OCI-M1 (cell line): ENCODE results near the gene TMEM207.
"Not testable (repeated sequence)": the region's sequence is repeated elsewhere in the genome, so short reads cannot be mapped to it uniquely, and the experiment has no call there.

ENCODE experiments used
- DNase-seq: peaks from one replicate; lab custom pipeline; 2025; lab: John Stamatoyannopoulos, UW

The TMEM207 gene

GRCh38 chr3:190449801-190450200, at the start of gene TMEM207:
TSS of gene TMEM207 (minus strand) at chr3:190449901. CDS start at chr3:190449809, 92 bp downstream.
- no peak for DNase-seq

- DNase-seq = no peak
Observed at GRCh38 chr3:190499122-190499521, 49.4 kb upstream of the TMEM207 start.

GRCh38 chr3:190498293-190498692, 48.6 kb upstream of the TMEM207 start:
- DNase-seq = no peak

- no peak for DNase-seq
Observed at GRCh38 chr3:190497811-190498210, 48.1 kb upstream of the TMEM207 start.

- no peak for DNase-seq
Observed at GRCh38 chr3:190496859-190497258, 47.2 kb upstream of the TMEM207 start.

- DNase-seq = no peak
Observed at GRCh38 chr3:190495796-190496195, 46.1 kb upstream of the TMEM207 start.

- DNase-seq = no peak
Observed at GRCh38 chr3:190495354-190495753, 45.7 kb upstream of the TMEM207 start.

GRCh38 chr3:190494907-190495306, 45.2 kb upstream of the TMEM207 start:
- no peak for DNase-seq

GRCh38 chr3:190492966-190493365, 43.3 kb upstream of the TMEM207 start:
- DNase-seq = no peak

GRCh38 chr3:190492129-190492528, 42.4 kb upstream of the TMEM207 start:
- DNase-seq = no peak

- no peak for DNase-seq
Observed at GRCh38 chr3:190491533-190492054, 41.9 kb upstream of the TMEM207 start.

- DNase-seq = no peak
Observed at GRCh38 chr3:190486908-190487607, 37.4 kb upstream of the TMEM207 start.

GRCh38 chr3:190486533-190486864, 36.8 kb upstream of the TMEM207 start:
- no peak for DNase-seq

GRCh38 chr3:190485830-190486532, 36.3 kb upstream of the TMEM207 start:
- DNase-seq = no peak

GRCh38 chr3:190481779-190482178, 32.1 kb upstream of the TMEM207 start:
- DNase-seq = no peak

- DNase-seq = not testable (repeated sequence)
Observed at GRCh38 chr3:190473261-190473660, 23.6 kb upstream of the TMEM207 start.

- no peak for DNase-seq
Observed at GRCh38 chr3:190467922-190468321, 18.2 kb upstream of the TMEM207 start.

GRCh38 chr3:190458040-190458439, 8.3 kb upstream of the TMEM207 start:
- peak; percentile 39 for DNase-seq

- DNase-seq = no peak
Observed at GRCh38 chr3:190456770-190457169, 7.1 kb upstream of the TMEM207 start.

GRCh38 chr3:190455828-190456227, 6.1 kb upstream of the TMEM207 start:
- no peak for DNase-seq

- DNase-seq = no peak
Observed at GRCh38 chr3:190448256-190448655, 1.4 kb downstream of the TMEM207 start.

GRCh38 chr3:190446573-190447279, 3.0 kb downstream of the TMEM207 start:
- no peak for DNase-seq
